Measurements from ENCODE around the gene PPP1R13B.

Gene PPP1R13B

DNA sequence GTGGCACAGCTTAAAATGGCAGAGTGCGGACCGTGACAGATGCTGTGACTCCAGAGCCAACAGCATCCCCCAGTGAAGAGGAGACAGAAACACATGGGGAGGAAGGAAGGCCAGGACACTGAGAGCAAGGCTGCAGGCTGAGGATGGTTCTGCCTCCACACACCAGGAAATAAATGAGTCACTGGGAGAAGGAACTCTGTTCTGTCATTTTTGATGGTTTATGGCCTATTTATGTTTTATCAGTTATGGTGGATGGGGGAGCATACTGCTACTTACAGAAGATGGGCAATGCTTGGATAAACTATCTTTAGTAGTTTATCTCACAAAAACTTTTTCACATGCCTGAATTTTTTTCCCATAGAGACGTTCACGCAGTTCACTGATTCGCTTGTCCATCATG, 97.9 kb downstream of the PPP1R13B start:
- no peak overlapping the region for H2AFZ ChIP-seq (ENCODE audit: low read depth, low read length)
- no peak for TF ChIP-seq EZH2phosphoT487 (IDR thresholded peaks at IDR 0.05; ENCODE audit: low read depth)
- TF ChIP-seq, protein P1, sequence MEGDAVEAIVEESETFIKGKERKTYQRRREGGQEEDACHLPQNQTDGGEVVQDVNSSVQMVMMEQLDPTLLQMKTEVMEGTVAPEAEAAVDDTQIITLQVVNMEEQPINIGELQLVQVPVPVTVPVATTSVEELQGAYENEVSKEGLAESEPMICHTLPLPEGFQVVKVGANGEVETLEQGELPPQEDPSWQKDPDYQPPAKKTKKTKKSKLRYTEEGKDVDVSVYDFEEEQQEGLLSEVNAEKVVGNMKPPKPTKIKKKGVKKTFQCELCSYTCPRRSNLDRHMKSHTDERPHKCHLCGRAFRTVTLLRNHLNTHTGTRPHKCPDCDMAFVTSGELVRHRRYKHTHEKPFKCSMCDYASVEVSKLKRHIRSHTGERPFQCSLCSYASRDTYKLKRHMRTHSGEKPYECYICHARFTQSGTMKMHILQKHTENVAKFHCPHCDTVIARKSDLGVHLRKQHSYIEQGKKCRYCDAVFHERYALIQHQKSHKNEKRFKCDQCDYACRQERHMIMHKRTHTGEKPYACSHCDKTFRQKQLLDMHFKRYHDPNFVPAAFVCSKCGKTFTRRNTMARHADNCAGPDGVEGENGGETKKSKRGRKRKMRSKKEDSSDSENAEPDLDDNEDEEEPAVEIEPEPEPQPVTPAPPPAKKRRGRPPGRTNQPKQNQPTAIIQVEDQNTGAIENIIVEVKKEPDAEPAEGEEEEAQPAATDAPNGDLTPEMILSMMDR (IDR thresholded peaks at IDR 0.05; ENCODE audit: low read depth, low read length): no peak
- no peaks in the 10 kb centered on the region for H4K20me1 ChIP-seq (ENCODE audit: insufficient read depth, low read length)
- no peaks in the 10 kb centered on the region for H3K36me3 ChIP-seq (replicated peaks; ENCODE audit: low read depth, low read length)
- H3K27ac ChIP-seq (ENCODE audit: low read length): no peak overlapping the region
- H3K4me3 ChIP-seq (ENCODE audit: low read length): no peak overlapping the region
- H3K4me2 ChIP-seq (ENCODE audit: low read length): no peak overlapping the region
- H3K27me3 ChIP-seq (ENCODE audit: low read depth, low read length): no peaks in the 10 kb centered on the region
- peaks cover 8% of the 10 kb centered on the region; the same call in 1 of the 2 replicates for H3K4me1 ChIP-seq (ENCODE audit: low read length)
- no peaks in the 10 kb centered on the region for H3K79me2 ChIP-seq (ENCODE audit: low read length)
- H3K9ac ChIP-seq (ENCODE audit: low read length): no peak overlapping the region
- H3K9me3 ChIP-seq (ENCODE audit: insufficient read depth, low read length): no peaks in the 10 kb centered on the region

DNA sequence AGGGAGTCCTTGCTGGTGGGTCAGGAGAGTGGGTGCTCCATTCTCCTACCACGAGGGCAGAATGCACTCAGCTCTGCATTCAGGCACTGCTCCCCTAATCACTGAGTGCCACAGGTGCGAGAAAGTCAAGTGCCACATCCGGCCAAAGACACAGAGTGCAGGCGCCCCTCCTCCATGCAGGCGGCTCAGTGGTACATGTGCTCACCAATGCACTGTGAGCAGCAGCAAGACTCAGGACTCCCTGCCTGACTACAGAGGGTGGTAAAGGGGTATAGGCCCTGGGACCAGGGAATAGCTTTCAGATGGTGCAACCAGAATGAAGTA, 98.9 kb downstream of the PPP1R13B start:
- Histone ChIP-seq H3K27me3 (ENCODE audit: low read depth, low read length) (no peaks in the 10 kb centered on the region), H3K4me1 (ENCODE audit: low read length) (peaks cover 8% of the 10 kb centered on the region; the same call in 1 of the 2 replicates), H4K20me1 (ENCODE audit: insufficient read depth, low read length) (no peaks in the 10 kb centered on the region), H3K9me3 (ENCODE audit: insufficient read depth, low read length) (no peaks in the 10 kb centered on the region), H2AFZ (ENCODE audit: low read depth, low read length) (no peak overlapping the region), H3K27ac (ENCODE audit: low read length) (no peak overlapping the region), H3K4me3 (ENCODE audit: low read length) (no peak overlapping the region), H3K36me3 (replicated peaks; ENCODE audit: low read depth, low read length) (no peaks in the 10 kb centered on the region), H3K4me2 (ENCODE audit: low read length) (no peak overlapping the region), H3K79me2 (ENCODE audit: low read length) (no peaks in the 10 kb centered on the region), H3K9ac (ENCODE audit: low read length) (no peak overlapping the region)
- TF ChIP-seq, protein P1 (IDR thresholded peaks at IDR 0.05; ENCODE audit: low read depth, low read length): no peak
- no peak for TF ChIP-seq EZH2phosphoT487 (IDR thresholded peaks at IDR 0.05; ENCODE audit: low read depth)

DNA sequence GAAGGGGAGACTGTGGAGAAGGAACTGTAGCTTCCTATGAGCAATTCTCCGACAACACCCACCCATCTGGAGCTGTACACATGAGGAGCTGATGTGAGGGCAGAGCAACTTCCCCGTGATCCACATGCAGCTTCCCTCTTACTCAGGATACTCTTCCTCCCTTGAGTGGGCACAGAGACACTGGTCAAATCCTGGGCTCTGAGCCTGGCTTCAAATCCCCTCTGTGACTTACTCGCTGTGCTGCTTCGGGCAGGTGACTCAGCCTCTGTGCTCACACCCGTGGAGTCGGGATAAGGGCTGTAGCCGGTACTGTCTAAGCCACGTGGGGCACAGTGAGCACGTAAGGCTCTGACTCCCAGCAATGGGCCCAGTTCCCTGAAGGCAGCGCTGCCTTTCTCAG, 100.7 kb downstream of the PPP1R13B start:
- TF ChIP-seq, protein P1 (IDR thresholded peaks at IDR 0.05; ENCODE audit: low read depth, low read length): no peak
- TF ChIP-seq EZH2phosphoT487 (IDR thresholded peaks at IDR 0.05; ENCODE audit: low read depth): no peak
- Histone ChIP-seq H4K20me1 (ENCODE audit: insufficient read depth, low read length) (no peaks in the 10 kb centered on the region), H3K79me2 (ENCODE audit: low read length) (no peaks in the 10 kb centered on the region), H3K27me3 (ENCODE audit: low read depth, low read length) (no peaks in the 10 kb centered on the region), H3K4me3 (ENCODE audit: low read length) (no peak overlapping the region), H3K4me1 (ENCODE audit: low read length) (peaks cover 8% of the 10 kb centered on the region; the same call in 1 of the 2 replicates), H2AFZ (ENCODE audit: low read depth, low read length) (no peak overlapping the region), H3K4me2 (ENCODE audit: low read length) (no peak overlapping the region), H3K36me3 (replicated peaks; ENCODE audit: low read depth, low read length) (no peaks in the 10 kb centered on the region), H3K9me3 (ENCODE audit: insufficient read depth, low read length) (no peaks in the 10 kb centered on the region), H3K27ac (ENCODE audit: low read length) (no peak overlapping the region), H3K9ac (ENCODE audit: low read length) (no peak overlapping the region)

DNA sequence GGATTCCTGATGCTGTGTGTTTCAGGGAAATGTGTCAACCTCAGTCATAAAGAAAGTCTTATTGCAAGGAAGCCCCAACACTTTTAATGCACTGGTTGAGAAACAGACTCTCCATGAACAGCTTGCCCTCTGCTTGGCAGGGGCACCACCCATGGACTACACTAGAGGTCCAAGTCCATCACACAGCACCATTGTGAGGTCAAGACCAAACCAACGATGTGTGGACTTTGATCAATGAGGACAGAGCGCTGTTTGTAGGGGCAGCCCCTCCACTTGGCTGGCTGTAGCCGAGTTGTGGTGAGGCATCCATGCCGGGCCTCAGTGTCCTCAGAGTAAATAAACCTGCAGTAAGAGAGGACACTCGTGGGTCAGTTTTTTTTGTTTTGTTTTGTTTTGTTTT, 102.0 kb downstream of the PPP1R13B start:
- Histone ChIP-seq H3K9ac (ENCODE audit: low read length) (no peak overlapping the region), H4K20me1 (ENCODE audit: insufficient read depth, low read length) (no peaks in the 10 kb centered on the region), H3K27ac (ENCODE audit: low read length) (no peak overlapping the region), H2AFZ (ENCODE audit: low read depth, low read length) (no peak overlapping the region), H3K79me2 (ENCODE audit: low read length) (no peaks in the 10 kb centered on the region), H3K4me1 (ENCODE audit: low read length) (peaks cover 8% of the 10 kb centered on the region; the same call in 1 of the 2 replicates), H3K36me3 (replicated peaks; ENCODE audit: low read depth, low read length) (no peaks in the 10 kb centered on the region), H3K9me3 (ENCODE audit: insufficient read depth, low read length) (no peaks in the 10 kb centered on the region), H3K4me3 (ENCODE audit: low read length) (no peak overlapping the region), H3K27me3 (ENCODE audit: low read depth, low read length) (no peaks in the 10 kb centered on the region), H3K4me2 (ENCODE audit: low read length) (no peak overlapping the region)
- TF ChIP-seq, protein P1 (IDR thresholded peaks at IDR 0.05; ENCODE audit: low read depth, low read length): no peak

All from OCI-LY3 (cell line).